ENCODE results near the gene PTPRG.

DNA sequence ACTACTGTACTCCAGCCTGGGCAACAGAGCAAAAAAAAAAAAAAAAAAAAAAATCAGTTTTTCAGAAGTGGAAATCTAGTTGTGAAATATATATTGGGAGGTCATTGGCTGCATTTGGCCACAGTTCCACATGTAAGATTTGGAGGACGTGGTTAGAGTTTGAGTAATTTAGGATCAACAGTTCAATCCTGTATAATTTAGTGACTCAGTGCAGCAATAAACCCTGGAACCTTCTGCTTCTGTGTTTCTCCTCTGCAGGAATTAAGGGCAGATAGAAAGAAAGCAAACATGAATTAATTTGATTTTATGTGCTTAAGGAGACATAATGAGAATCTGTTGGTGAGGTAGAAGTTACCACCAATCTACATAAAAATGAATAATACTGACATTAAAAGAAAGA is 347.0 kb downstream of the PTPRG start:
- TF ChIP-seq, protein P1, sequence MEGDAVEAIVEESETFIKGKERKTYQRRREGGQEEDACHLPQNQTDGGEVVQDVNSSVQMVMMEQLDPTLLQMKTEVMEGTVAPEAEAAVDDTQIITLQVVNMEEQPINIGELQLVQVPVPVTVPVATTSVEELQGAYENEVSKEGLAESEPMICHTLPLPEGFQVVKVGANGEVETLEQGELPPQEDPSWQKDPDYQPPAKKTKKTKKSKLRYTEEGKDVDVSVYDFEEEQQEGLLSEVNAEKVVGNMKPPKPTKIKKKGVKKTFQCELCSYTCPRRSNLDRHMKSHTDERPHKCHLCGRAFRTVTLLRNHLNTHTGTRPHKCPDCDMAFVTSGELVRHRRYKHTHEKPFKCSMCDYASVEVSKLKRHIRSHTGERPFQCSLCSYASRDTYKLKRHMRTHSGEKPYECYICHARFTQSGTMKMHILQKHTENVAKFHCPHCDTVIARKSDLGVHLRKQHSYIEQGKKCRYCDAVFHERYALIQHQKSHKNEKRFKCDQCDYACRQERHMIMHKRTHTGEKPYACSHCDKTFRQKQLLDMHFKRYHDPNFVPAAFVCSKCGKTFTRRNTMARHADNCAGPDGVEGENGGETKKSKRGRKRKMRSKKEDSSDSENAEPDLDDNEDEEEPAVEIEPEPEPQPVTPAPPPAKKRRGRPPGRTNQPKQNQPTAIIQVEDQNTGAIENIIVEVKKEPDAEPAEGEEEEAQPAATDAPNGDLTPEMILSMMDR (IDR thresholded peaks at IDR 0.05; ENCODE audit: low read depth, low read length, poor library complexity, severe bottlenecking) = no peak
- TF ChIP-seq EZH2phosphoT487 (IDR thresholded peaks at IDR 0.05; ENCODE audit: borderline replicate concordance, low read length) = no peak

Measured in DOHH2 (cell line).